DLD1 (cell line): Measurements from ENCODE around the gene HSD3B1.
"Not testable (repeated sequence)": the region's sequence is repeated elsewhere in the genome, so short reads cannot be mapped to it uniquely, and the experiment has no call there.

Experiments
- in situ Hi-C: cut with HindIII; loops from 2 replicates; pipeline ENCODE4 v1.10.0; 2017; ENCODE audit warnings: low sequenced_read_pairs

The HSD3B1 gene

GRCh38 chr1:119552656-119553055, 45.6 kb downstream of the HSD3B1 start:
- in situ Hi-C loops = not testable (repeated sequence)

- in situ Hi-C loops = not testable (repeated sequence)
Observed at GRCh38 chr1:119553302-119554071, 46.5 kb downstream of the HSD3B1 start.

GRCh38 chr1:119554183-119554582, 47.2 kb downstream of the HSD3B1 start:
- in situ Hi-C loops = no loop called here

- in situ Hi-C loops = no loop called here
Observed at GRCh38 chr1:119556423-119556822, 49.4 kb downstream of the HSD3B1 start.

GRCh38 chr1:119560402-119560801, 53.4 kb downstream of the HSD3B1 start:
- in situ Hi-C loops = not testable (repeated sequence)

- in situ Hi-C loops = no loop called here
Observed at GRCh38 chr1:119564548-119564947, 57.5 kb downstream of the HSD3B1 start.
